GM19468 (cell line): ENCODE data around the gene MCHR1.

Experiments
- ATAC-seq: cut with Tn5 transposase; IDR thresholded peaks from one replicate; pipeline ENCODE4 v1.9.1; 2021; ENCODE audit warnings: mild to moderate bottlenecking, moderate library complexity, moderate number of reproducible peaks; ENCODE audit not compliant: unreplicated experiment; ENCODE audit errors: extremely low read depth

MCHR1 gene

DNA sequence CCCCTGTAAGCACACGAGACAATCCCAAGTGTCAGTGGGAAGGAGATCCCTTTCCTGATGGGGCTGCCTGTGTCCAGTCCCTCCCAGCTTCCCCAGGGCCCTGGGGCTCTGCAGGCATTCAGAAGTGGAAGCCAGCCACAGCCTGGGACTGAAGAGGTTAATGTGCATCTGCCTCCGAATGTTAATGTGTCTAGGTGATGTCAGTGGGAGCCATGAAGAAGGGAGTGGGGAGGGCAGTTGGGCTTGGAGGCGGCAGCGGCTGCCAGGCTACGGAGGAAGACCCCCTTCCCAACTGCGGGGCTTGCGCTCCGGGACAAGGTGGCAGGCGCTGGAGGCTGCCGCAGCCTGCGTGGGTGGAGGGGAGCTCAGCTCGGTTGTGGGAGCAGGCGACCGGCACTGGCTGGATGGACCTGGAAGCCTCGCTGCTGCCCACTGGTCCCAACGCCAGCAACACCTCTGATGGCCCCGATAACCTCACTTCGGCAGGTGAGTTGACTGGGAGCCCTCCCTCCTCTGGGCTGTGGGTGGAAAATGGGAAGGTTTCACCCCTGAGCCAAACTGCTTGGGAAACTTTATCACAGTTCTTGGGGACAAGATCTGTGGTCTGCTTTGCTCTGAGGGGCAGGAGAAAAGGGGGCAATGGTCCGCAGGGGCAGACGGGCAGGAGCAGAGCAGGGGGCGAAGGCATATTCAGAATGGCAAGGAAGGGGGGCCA lies at the start of gene MCHR1:
Gene MCHR1 (plus strand): TSS at position 236 of the 715 bp plus-strand sequence. CDS start 169 bp downstream, at position 405.
- ATAC-seq: no peak

GRCh38 chr22:40631925-40632324 lies 47.4 kb upstream of the MCHR1 start:
- ATAC-seq: no peak

DNA sequence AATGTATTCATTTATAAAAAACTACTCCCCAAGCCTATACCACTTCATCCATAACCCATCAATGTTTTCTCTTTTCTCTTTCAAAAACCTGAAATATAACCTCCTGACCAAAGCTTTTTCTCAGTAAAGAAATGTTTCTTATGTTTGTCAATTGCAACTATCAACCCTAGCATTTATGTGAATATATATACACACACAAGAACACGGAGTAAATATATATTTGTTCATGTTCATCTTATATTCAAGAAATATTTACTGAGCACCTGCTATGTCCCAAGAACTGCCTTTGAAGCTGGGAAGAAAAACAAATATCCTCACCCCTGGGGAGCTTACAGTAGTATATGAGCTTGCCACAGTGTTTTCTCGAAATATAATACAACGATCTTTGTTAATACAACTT lies 46.2 kb upstream of the MCHR1 start:
- ATAC-seq: no peak

GRCh38 chr22:40634119-40634903 lies 45.0 kb upstream of the MCHR1 start:
- ATAC-seq: no peak

DNA sequence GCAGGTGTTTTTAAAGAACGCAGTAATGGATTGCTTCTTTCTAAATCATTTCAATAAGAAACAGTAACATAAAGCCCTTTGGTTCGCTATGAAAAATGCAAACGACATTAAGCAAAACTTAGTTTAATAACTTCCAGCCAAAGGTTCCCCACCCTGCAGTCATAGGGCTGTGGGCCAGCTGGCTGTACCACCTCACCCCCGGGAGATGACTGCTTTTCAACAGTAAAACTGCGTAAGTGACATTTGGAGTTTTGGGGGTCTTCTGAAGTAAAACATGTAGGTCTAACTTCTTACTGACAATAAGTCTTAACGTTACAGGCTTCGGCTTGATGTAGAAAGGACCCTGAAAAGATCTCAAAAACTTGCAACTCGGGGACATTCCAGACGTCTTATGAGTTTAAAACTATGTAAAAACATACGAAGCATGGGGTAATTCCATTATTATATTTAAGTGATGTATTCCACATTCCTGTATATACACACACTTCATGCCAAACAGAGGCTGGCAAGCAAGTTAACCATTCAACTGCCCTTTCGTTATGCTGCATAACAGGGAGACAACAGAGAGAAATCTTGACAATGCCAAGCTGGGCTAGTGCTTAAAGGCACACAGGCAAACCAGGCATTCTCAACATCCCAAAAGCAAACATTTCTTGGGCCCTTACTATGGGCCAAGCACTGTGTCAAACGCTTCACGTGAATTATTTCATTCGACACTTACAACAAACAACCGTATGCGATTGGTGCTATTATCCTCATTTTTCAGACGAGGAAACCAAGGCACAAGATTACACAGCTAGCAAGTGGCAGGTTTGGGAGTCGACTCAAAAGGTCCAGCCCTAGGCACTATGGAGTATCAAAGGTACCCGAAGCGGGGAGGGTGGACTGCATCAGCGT lies 44.0 kb upstream of the MCHR1 start:
- ATAC-seq: no peak

GRCh38 chr22:40635940-40636379 lies 43.3 kb upstream of the MCHR1 start:
- ATAC-seq: no peak

- peak; percentile 81 for ATAC-seq
Observed at GRCh38 chr22:40636380-40637182, 42.7 kb upstream of the MCHR1 start, which contains the start of gene MRTFA. Gene MRTFA (minus strand): TSS chr22:40636719.

- no peak for ATAC-seq
Observed at GRCh38 chr22:40637183-40638150, 41.8 kb upstream of the MCHR1 start.

GRCh38 chr22:40638261-40638660 lies 41.0 kb upstream of the MCHR1 start:
- ATAC-seq: no peak

DNA sequence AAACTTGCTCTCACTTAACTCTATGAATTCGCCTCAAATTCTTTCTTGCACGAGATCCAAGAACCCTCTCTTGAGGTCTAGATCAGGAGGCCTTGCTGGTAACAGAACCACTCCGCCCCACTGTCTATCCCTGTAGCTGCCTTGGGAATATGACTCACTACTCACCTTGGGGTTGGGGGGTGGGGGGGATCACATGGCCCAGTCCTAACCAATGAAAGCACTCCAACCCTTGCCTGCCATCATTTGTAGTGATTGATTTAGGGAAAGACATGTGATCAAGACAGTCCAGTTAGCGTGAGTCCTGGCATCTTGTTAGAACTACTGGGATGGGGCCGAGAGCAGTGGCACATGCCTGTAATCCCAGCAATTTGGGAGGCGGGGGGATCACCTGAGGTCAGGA lies 38.0 kb upstream of the MCHR1 start:
- no peak for ATAC-seq

- ATAC-seq: no peak
Observed at GRCh38 chr22:40642316-40642715, 37.0 kb upstream of the MCHR1 start.

DNA sequence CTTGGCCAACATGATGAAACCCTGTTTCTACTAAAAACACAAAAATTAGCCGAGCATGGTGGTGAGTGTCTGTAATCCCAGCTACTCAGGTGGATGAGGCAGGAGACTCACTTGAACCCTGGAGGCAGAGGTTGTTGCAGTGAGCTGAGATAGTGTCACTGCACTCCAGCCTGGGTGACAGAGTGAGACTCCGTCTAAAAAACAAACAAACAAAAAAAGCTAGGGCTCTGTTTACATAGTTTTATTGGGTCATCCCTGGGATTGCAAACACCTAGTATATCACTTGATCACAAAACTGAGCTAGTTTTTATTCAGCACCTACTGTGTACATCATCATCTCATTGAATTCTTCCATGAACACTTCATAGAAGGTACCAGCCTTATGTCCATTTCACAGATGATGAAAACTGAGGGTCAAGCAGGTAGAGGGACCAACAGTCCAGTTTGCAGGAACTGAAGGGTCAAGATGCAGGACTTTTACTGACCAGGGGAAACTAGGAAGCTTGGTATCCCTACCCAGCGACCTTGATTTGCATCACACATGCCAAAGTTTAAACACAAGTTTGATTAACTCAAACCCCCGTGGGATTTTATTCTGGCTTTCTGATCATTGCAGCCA lies 33.6 kb upstream of the MCHR1 start:
- ATAC-seq: no peak

GRCh38 chr22:40648386-40648785 lies 30.9 kb upstream of the MCHR1 start:
- ATAC-seq: no peak

GRCh38 chr22:40651057-40651456 lies 28.2 kb upstream of the MCHR1 start:
- no peak for ATAC-seq

DNA sequence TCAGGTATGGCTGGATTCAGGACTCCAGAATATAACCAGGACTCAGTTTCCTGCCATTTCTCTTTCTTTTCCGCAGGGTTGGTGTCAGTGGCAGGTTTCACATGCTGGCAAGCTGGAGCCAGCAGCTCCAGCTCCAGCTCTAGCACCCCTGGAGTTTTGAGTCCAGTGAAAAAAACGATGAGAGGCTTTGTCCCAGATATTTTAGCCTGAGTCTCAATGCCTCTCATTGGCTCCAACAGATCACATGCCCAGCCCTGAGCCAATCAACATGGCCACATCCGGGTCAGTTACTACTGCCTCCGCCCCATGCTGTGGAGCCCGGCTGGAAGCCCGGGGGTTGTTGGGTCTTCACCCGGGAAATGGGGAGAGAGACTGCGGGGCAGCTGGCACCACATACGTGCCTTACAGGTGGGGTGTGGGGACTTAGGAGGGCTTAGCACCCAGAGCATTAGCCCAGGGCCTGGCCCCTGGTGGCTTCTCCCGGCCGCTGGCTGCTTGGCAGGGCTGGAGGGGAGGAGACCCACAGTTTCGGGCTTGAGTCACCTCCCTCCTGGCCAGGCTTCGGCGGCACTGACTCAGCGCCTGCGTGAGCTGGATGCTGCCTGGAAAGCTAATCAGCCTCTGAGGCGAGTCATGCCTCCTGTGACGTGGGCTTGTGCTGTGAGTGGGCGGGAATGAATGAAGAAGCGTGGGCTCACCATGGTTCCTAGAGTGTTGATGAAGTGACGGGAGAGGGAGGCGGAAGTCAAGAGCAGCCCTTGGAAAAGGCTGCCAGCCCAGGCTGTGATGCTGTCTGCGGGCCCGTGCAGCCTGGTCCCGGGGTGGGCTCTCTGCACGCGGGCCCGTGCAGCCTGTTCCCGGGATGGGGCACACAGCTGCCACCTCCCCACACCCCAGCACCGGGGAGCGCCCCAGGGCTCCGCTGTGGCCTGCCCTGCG lies 27.5 kb upstream of the MCHR1 start:
- ATAC-seq: no peak

DNA sequence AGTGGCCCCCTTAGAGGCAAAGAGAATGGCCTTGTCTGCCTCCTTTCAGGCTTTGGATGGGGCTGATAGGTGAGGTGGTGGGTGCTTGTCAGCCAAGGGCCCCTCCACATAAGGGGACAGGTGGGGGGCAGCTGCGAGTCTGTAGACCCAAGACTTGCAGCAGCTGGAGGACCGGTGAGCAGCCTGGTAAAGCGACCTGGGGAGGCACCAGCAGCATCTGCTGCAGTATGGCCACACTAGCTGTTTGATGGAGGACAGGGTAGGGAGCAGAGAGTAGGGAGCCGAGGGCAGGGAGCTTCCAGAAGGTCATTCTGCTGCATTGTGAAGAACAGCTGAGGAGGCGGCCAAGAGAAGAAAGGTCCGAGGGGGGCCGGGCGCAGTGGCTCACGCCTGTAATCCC lies 25.9 kb upstream of the MCHR1 start:
- no peak for ATAC-seq

DNA sequence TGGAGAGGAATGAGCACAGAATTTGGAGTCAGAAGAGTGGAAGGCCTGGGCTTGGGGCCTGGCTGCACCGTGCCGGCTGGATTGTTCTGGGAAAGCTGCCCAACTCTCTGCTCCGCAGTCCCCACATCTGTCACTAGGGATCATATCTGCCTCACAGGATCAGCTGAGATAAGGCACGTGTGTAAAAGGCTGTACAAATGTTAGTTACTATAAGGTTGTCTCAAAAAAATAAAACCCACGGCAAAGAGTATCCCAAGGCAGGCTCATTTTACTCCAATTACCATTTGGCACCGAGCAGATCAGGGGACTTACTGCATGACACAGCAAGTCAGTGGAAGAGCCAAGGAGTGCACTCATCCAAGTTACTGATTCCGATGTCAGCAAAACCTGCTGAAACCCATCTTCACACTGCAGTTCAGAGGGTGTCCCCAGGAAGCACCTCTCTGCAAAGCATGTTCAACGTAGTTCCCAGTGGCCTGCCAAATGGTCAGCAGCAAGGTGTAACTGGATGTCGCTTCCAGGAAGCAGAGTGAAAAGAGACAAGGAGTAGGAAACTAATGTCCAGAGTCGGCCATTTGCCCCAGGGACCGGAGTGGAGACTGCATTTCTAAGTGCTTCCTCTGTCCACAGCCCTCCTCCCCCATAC lies 24.6 kb upstream of the MCHR1 start:
- no peak for ATAC-seq
